Measurements from ENCODE around the gene C2CD2L. TPM values are rescaled to one million over a fixed set of nuclear protein-coding genes. Genes with fewer than 3 reads are reported as not detected.
"Not testable (repeated sequence)": the region's sequence is repeated elsewhere in the genome, so short reads cannot be mapped to it uniquely, and the experiment has no call there.

Gene C2CD2L
- total and polyA plus RNA-seq, 5 donors from 2014 or later = 2.1 to 21.1 (median 4.5) TPM

DNA sequence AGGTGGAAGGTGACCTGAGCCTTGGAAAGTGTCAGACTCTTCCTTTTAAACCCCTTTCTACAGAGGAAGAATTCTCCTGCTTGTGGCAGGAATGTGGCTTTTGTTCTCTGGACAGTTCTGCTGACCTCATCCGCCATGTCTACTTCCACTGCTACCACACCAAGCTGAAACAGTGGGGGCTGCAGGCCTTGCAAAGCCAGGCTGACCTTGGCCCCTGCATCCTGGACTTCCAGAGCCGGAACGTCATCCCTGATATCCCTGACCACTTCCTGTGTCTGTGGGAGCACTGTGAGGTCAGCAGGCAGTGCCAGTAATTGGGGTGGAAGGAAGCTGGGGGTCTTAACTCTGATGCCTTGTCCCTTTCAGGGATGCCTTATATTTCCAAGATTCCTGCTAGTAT lies 23.5 kb downstream of the C2CD2L start:
- Mint-ChIP-seq H3K36me3 (peaks cover 44% of the 10 kb centered on the region), H3K9me3 (no peaks in the 10 kb centered on the region), H3K4me3 (no peak overlapping the region), H3K27me3 (no peaks in the 10 kb centered on the region), H3K27ac (no peak overlapping the region), H3K4me1 (peaks cover 7 to 20% (median 10%) of the 10 kb centered on the region in 4 donors)
- Histone ChIP-seq H3K27ac (ENCODE audit: insufficient read depth, low read length, poor library complexity, severe bottlenecking) (no peak overlapping the region), H3K9me3 (ENCODE audit: control insufficient read depth in 2 of 2, low read length in 2 of 2) (no peaks in the 10 kb centered on the region), H3K27me3 (ENCODE audit: control insufficient read depth, insufficient read depth, low read length) (no peaks in the 10 kb centered on the region), H3K36me3 (ENCODE audit: control insufficient read depth, insufficient read depth, low read length) (peaks cover 54% of the 10 kb centered on the region), H3K4me1 (ENCODE audit: control insufficient read depth, insufficient read depth, low read length, poor library complexity, severe bottlenecking) (no peaks in the 10 kb centered on the region), H3K4me3 (ENCODE audit: low read depth, low read length) (no peak overlapping the region)
- no peak for ATAC-seq (ENCODE audit: low read depth in 2 of 2)
- no peak for DNase-seq

DNA sequence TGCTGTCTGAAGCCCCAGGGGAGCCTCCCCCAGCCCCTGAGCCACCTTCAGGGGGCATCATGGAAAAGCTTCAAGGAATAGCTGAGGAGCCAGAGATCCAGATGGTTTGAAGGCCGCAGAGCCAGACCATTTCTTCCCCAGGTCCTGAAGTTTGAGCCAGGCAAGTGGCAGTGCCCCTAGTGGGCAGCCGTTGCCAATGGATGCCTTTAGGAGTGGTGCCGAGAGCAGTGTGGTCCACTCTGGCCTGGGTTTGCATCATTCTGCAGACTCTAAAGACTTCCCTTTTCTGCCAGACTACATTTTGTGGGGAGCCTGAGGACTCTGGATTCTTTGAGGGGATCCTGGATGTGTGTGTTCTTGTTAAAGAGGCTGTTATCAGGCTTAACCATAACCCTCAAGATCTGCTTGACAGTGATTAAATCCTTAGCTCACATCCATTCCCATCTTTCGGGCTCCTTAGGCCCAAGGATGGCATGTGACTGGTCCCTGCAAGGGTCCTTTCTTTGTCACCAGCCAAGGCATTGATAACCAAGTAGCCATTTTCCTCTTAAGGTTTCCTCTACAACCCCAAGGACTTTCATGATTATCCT lies 27.3 kb downstream of the C2CD2L start:
- H3K36me3 Mint-ChIP-seq = peaks cover 36% of the 10 kb centered on the region
- H3K4me3 ChIP-seq (ENCODE audit: low read depth, low read length) = no peak overlapping the region
- H3K4me1 ChIP-seq (ENCODE audit: control insufficient read depth, insufficient read depth, low read length, poor library complexity, severe bottlenecking) = no peaks in the 10 kb centered on the region
- no peaks in the 10 kb centered on the region for H3K9me3 ChIP-seq (ENCODE audit: control insufficient read depth in 2 of 2, low read length in 2 of 2)
- ATAC-seq (ENCODE audit: low read depth in 2 of 2) = no peak
- no peaks in the 10 kb centered on the region for H3K27me3 ChIP-seq (ENCODE audit: control insufficient read depth, insufficient read depth, low read length)
- no peak overlapping the region for H3K27ac ChIP-seq (ENCODE audit: insufficient read depth, low read length, poor library complexity, severe bottlenecking)
- no peak for DNase-seq
- peaks cover 1% of the 10 kb centered on the region for H3K27me3 Mint-ChIP-seq
- H3K36me3 ChIP-seq (ENCODE audit: control insufficient read depth, insufficient read depth, low read length) = peaks cover 44% of the 10 kb centered on the region
- no peaks in the 10 kb centered on the region for H3K9me3 Mint-ChIP-seq
- H3K4me1 Mint-ChIP-seq = peaks cover 0 to 8% (median 3%) of the 10 kb centered on the region in 4 donors
- no peak overlapping the region for H3K4me3 Mint-ChIP-seq
- no peak overlapping the region for H3K27ac Mint-ChIP-seq

DNA sequence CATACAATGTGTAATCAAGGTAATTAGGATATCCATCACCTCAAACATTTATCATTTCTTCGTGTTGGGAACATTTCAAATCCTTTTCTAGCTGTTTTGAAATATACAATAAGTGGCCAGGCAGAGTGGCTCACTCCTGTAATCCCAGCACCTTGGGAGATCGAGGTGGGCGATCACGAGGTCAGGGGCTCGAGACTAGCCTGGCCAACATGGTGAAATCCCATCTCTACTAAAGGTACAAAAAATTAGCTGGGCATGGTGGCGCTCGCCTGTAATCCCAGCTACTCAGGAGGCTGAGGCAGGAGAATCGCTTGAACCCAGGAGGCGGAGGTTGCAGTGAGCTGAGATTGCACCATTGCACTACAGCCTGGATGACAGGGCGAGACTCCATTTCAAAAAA lies 32.1 kb downstream of the C2CD2L start:
- ATAC-seq (ENCODE audit: low read depth in 2 of 2); DNase-seq; H3K27ac ChIP-seq (ENCODE audit: insufficient read depth, low read length, poor library complexity, severe bottlenecking); H3K4me3 Mint-ChIP-seq; H3K4me1 ChIP-seq (ENCODE audit: control insufficient read depth, insufficient read depth, low read length, poor library complexity, severe bottlenecking); H3K27ac Mint-ChIP-seq; H3K9me3 Mint-ChIP-seq; H3K9me3 ChIP-seq (ENCODE audit: control insufficient read depth in 2 of 2, low read length in 2 of 2); H3K27me3 ChIP-seq (ENCODE audit: control insufficient read depth, insufficient read depth, low read length); H3K4me3 ChIP-seq (ENCODE audit: low read depth, low read length); H3K36me3 ChIP-seq (ENCODE audit: control insufficient read depth, insufficient read depth, low read length); H3K4me1 Mint-ChIP-seq: not testable (repeated sequence)
- Mint-ChIP-seq H3K27me3 (peaks cover 24% of the 10 kb centered on the region), H3K36me3 (peaks cover 13% of the 10 kb centered on the region)

DNA sequence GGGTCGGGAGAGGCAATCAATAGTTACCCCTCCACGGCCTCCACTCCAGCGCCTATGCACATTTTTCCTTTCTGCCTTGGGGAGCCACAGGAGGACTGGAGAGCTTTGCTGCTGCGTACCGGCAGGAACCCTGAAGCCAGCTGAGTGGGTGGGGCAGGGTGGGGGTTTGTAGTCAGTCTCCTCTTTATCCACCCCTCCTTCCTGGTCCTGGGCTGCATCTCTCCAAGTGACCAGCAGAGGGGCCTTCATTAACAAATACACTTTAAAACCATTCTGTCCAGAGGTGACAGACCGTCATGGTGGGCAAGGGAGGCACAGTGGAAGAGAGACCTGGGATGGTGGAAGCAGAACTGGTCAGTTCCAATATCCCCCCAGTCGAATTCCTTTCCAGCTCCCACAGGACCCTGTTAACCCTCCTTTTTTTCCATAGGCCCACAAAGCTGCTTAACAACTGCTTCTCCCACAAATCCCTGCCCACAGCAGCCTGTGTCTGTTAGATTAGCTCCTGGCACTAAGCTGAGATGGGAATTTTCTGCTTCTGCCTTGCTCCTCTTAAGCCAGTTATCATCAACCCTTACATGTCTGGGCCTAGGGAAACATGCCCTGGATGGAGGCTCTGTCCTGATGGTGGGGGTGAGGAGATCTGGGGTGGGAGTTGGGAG lies 37.8 kb downstream of the C2CD2L start:
- H3K27ac ChIP-seq (ENCODE audit: insufficient read depth, low read length, poor library complexity, severe bottlenecking) = no peak overlapping the region
- H3K4me1 Mint-ChIP-seq = peaks cover 0 to 18% (median 10%) of the 10 kb centered on the region in 4 donors
- DNase-seq = peak in 2 of 3 donors; percentile 14 to 48
- peak overlapping the region in 2 of 4 donors; percentile 7 to 40 for H3K4me3 Mint-ChIP-seq
- H3K27ac Mint-ChIP-seq = no peak overlapping the region
- H3K9me3 ChIP-seq (ENCODE audit: control insufficient read depth in 2 of 2, low read length in 2 of 2) = no peaks in the 10 kb centered on the region
- H3K27me3 Mint-ChIP-seq = peaks cover 51% of the 10 kb centered on the region
- peaks cover 4% of the 10 kb centered on the region for H3K36me3 Mint-ChIP-seq
- H3K4me1 ChIP-seq (ENCODE audit: control insufficient read depth, insufficient read depth, low read length, poor library complexity, severe bottlenecking) = peaks cover 17% of the 10 kb centered on the region
- H3K36me3 ChIP-seq (ENCODE audit: control insufficient read depth, insufficient read depth, low read length) = no peaks in the 10 kb centered on the region
- peaks cover 24% of the 10 kb centered on the region for H3K27me3 ChIP-seq (ENCODE audit: control insufficient read depth, insufficient read depth, low read length)
- H3K9me3 Mint-ChIP-seq = peaks cover 0 to 3% (median 0%) of the 10 kb centered on the region in 7 donors
- H3K4me3 ChIP-seq (ENCODE audit: low read depth, low read length) = no peak overlapping the region
- ATAC-seq (ENCODE audit: low read depth in 2 of 2) = peak in 1 of 2 donors; percentile 43

DNA sequence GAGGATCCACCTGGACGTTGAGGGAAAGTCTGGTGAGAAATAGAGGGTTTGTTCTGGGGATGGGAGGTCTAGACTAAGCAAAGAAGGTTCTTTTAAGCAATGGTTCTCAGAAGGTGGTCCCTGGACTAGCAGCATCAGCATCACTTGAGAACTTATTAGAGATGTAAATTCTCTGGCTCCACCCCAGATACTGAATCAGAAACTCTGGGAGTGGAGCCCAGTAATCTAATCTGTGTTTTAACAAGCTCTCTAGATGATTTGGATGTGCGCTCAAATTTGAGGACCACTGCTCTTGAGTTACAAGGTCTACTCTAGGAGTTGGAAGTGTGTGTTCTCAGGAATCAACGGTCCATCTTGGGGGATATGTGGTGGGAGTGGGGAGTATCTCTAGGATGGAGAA lies 38.4 kb downstream of the C2CD2L start:
- H3K9me3 ChIP-seq (ENCODE audit: control insufficient read depth in 2 of 2, low read length in 2 of 2) = no peaks in the 10 kb centered on the region
- Mint-ChIP-seq H3K27ac (no peak overlapping the region), H3K9me3 (peaks cover 0 to 3% (median 0%) of the 10 kb centered on the region in 7 donors), H3K4me3 (peak overlapping the region in 1 of 4 donors; percentile 7), H3K27me3 (peaks cover 57% of the 10 kb centered on the region), H3K36me3 (peaks cover 4% of the 10 kb centered on the region), H3K4me1 (peaks cover 0 to 18% (median 10%) of the 10 kb centered on the region in 4 donors)
- DNase-seq (no peak), ATAC-seq (ENCODE audit: low read depth in 2 of 2) (no peak)
- H3K4me3 ChIP-seq (ENCODE audit: low read depth, low read length) = no peak overlapping the region
- H3K27ac ChIP-seq (ENCODE audit: insufficient read depth, low read length, poor library complexity, severe bottlenecking) = no peak overlapping the region
- peaks cover 27% of the 10 kb centered on the region for H3K27me3 ChIP-seq (ENCODE audit: control insufficient read depth, insufficient read depth, low read length)
- H3K36me3 ChIP-seq (ENCODE audit: control insufficient read depth, insufficient read depth, low read length) = no peaks in the 10 kb centered on the region
- H3K4me1 ChIP-seq (ENCODE audit: control insufficient read depth, insufficient read depth, low read length, poor library complexity, severe bottlenecking) = peaks cover 17% of the 10 kb centered on the region

DNA sequence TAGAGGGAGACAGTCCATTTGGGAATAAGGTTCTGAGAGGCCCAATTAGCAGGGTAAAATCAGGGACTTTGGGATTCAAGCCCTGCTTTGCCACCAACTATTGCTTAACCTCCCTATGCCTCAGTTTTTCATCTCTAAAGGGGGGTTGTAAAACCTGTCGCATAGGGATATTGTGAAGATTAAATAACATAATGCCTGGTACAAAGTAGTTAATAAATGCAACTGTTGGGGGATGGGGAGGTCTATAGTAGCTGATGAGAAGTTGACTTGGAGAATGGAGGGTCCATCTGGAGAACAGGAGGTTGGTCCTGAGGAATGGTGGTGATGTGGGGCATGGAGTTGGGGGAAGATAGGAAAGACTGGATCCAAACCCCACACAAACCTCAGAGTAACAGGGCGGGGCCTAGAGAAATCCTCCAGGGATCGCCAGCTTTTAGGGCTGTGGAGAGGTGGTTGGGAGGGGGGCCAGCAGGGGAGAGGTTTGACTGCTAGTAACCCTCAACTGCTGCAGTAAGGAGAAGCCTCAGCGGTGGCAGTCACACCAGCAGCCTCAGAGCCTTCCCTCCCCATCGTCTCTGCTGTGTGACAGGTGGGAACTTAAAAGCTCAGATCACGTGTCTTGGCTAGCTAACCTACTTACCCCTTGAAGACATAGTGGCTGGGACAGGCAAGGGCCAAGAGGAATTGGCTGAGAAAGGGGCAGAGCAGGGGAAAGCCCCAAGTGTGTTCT lies 40.6 kb downstream of the C2CD2L start:
- peak overlapping the region; percentile 52 to 82 (median 68) for H3K4me3 Mint-ChIP-seq
- Histone ChIP-seq H3K27me3 (ENCODE audit: control insufficient read depth, insufficient read depth, low read length) (peaks cover 31% of the 10 kb centered on the region), H3K27ac (ENCODE audit: insufficient read depth, low read length, poor library complexity, severe bottlenecking) (no peak overlapping the region), H3K4me1 (ENCODE audit: control insufficient read depth, insufficient read depth, low read length, poor library complexity, severe bottlenecking) (peaks cover 17% of the 10 kb centered on the region), H3K9me3 (ENCODE audit: control insufficient read depth in 2 of 2, low read length in 2 of 2) (no peaks in the 10 kb centered on the region), H3K4me3 (ENCODE audit: low read depth, low read length) (no peak overlapping the region), H3K36me3 (ENCODE audit: control insufficient read depth, insufficient read depth, low read length) (no peaks in the 10 kb centered on the region)
- ATAC-seq (ENCODE audit: low read depth in 2 of 2) (no peak), DNase-seq (no peak)
- H3K9me3 Mint-ChIP-seq = peaks cover 0 to 3% (median 0%) of the 10 kb centered on the region in 7 donors
- peaks cover 4% of the 10 kb centered on the region for H3K36me3 Mint-ChIP-seq
- no peak overlapping the region for H3K27ac Mint-ChIP-seq
- H3K4me1 Mint-ChIP-seq = peaks cover 0 to 18% (median 10%) of the 10 kb centered on the region in 4 donors
- peaks cover 70% of the 10 kb centered on the region for H3K27me3 Mint-ChIP-seq

DNA sequence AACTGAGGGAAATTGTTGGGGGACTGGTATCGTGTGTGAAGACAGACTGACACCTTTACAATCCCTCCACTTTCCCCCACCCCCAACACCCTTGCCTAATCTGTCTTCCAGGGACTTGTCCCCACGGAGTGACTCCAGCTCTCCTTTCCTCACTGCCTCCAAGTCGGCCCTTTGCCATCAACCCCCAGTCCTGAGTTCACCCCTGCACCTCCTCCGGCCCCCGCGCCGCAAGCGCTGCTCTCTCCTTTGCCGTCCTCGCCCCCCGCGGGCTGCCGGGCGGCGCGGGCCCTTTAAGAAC lies 41.5 kb downstream of the C2CD2L start:
- no peak overlapping the region for H3K27ac ChIP-seq (ENCODE audit: insufficient read depth, low read length, poor library complexity, severe bottlenecking)
- Mint-ChIP-seq H3K4me1 (peaks cover 0 to 18% (median 10%) of the 10 kb centered on the region in 4 donors), H3K27me3 (peaks cover 71% of the 10 kb centered on the region), H3K9me3 (peaks cover 0 to 3% (median 0%) of the 10 kb centered on the region in 7 donors), H3K4me3 (peak overlapping the region; percentile 55 to 82 (median 80)), H3K27ac (no peak overlapping the region), H3K36me3 (no peaks in the 10 kb centered on the region)
- no peak overlapping the region for H3K4me3 ChIP-seq (ENCODE audit: low read depth, low read length)
- H3K27me3 ChIP-seq (ENCODE audit: control insufficient read depth, insufficient read depth, low read length) = peaks cover 30% of the 10 kb centered on the region
- H3K36me3 ChIP-seq (ENCODE audit: control insufficient read depth, insufficient read depth, low read length) = no peaks in the 10 kb centered on the region
- H3K9me3 ChIP-seq (ENCODE audit: control insufficient read depth in 2 of 2, low read length in 2 of 2) = no peaks in the 10 kb centered on the region
- DNase-seq = no peak
- H3K4me1 ChIP-seq (ENCODE audit: control insufficient read depth, insufficient read depth, low read length, poor library complexity, severe bottlenecking) = peaks cover 17% of the 10 kb centered on the region
- no peak for ATAC-seq (ENCODE audit: low read depth in 2 of 2)

Data from CD4-positive, CD25-positive, alpha-beta regulatory T cell (primary cell).